Sigmoid colon (tissue), 4 donors: Measurements from ENCODE around the gene DPP6.

Source experiments
- CTCF ChIP-seq, 4 experiments: fragments of 450-650 bp in 3 of 4; fragments of 200-600 bp in 1 of 4; IDR thresholded peaks; one replicate each; pipeline ENCODE4 v1.5.1; 2016 to 2019; ENCODE audit warnings: antibody characterized with exemption in 4 of 4, mild to moderate bottlenecking in 3 of 4, moderate library complexity in 2 of 4
- EP300 ChIP-seq, 4 donors: sonication (generic); formaldehyde crosslinking; IDR thresholded peaks; one replicate each; pipeline ENCODE4 v1.6.1; 2017; ENCODE audit warnings: antibody characterized with exemption in 4 of 4

- TF ChIP-seq CTCF (IDR thresholded peaks at IDR 0.05) (no peak), EP300 (IDR thresholded peaks at IDR 0.05) (no peak)
Measured at GRCh38 chr7:154373956-154374355, 321.8 kb downstream of the DPP6 start.
